Memory B cell (primary cell): ENCODE data around the gene CYB561D1.

Experiments
- ATAC-seq: fragments of 150-1000 bp; cut with Tn5 transposase; 2 replicates; pipeline ENCODE4 v1.10.0; 2021; ENCODE audit warnings: low read depth, mild to moderate bottlenecking, moderate library complexity
- DNase-seq, 2 donors: peaks; one replicate each; pipeline ENCODE4 v3.0.0; 2022; ENCODE audit warnings: low spot score in 2 of 2
- H3K27ac Mint-ChIP-seq: one replicate; pipeline ENCODE4 v1.8.0; 2022; ENCODE audit warnings: mild to moderate bottlenecking, moderate library complexity, mixed read lengths
- H3K27me3 Mint-ChIP-seq: one replicate; pipeline ENCODE4 v1.8.0; 2022; ENCODE audit warnings: mixed read lengths
- H3K36me3 Mint-ChIP-seq: one replicate; pipeline ENCODE4 v1.8.0; 2022; ENCODE audit warnings: mild to moderate bottlenecking, mixed read lengths
- H3K4me1 Mint-ChIP-seq: one replicate; pipeline ENCODE4 v1.8.0; 2022; ENCODE audit warnings: mixed read lengths
- H3K4me3 Mint-ChIP-seq: one replicate; pipeline ENCODE4 v1.8.0; 2022; ENCODE audit warnings: mild to moderate bottlenecking, moderate library complexity, mixed read lengths
- H3K9me3 Mint-ChIP-seq: one replicate; pipeline ENCODE4 v1.8.0; 2022; ENCODE audit warnings: mixed read lengths

Gene CYB561D1

GRCh38 chr1:109517337-109517736, 23.4 kb downstream of the CYB561D1 start:
- H3K9me3 Mint-ChIP-seq = no peaks in the 10 kb centered on the region
- no peaks in the 10 kb centered on the region for H3K36me3 Mint-ChIP-seq
- ATAC-seq = no peak
- DNase-seq = no peak
- no peak overlapping the region for H3K4me3 Mint-ChIP-seq
- peaks cover 10% of the 10 kb centered on the region for H3K27me3 Mint-ChIP-seq
- no peaks in the 10 kb centered on the region for H3K4me1 Mint-ChIP-seq
- no peak overlapping the region for H3K27ac Mint-ChIP-seq

GRCh38 chr1:109521002-109521951, 27.4 kb downstream of the CYB561D1 start:
- Mint-ChIP-seq H3K9me3 (no peaks in the 10 kb centered on the region), H3K36me3 (no peaks in the 10 kb centered on the region), H3K27ac (no peak overlapping the region), H3K27me3 (peaks cover 8% of the 10 kb centered on the region), H3K4me1 (no peaks in the 10 kb centered on the region), H3K4me3 (no peak overlapping the region)
- DNase-seq (no peak), ATAC-seq (no peak)

GRCh38 chr1:109522026-109522425, 28.1 kb downstream of the CYB561D1 start:
- peaks cover 7% of the 10 kb centered on the region for H3K27me3 Mint-ChIP-seq
- H3K27ac Mint-ChIP-seq = no peak overlapping the region
- DNase-seq (no peak), ATAC-seq (no peak)
- H3K4me3 Mint-ChIP-seq = no peak overlapping the region
- no peaks in the 10 kb centered on the region for H3K9me3 Mint-ChIP-seq
- no peaks in the 10 kb centered on the region for H3K4me1 Mint-ChIP-seq
- no peaks in the 10 kb centered on the region for H3K36me3 Mint-ChIP-seq

GRCh38 chr1:109523706-109524105, 29.8 kb downstream of the CYB561D1 start:
- peaks cover 9% of the 10 kb centered on the region for H3K27me3 Mint-ChIP-seq
- no peak overlapping the region for H3K27ac Mint-ChIP-seq

GRCh38 chr1:109527098-109527811, 33.4 kb downstream of the CYB561D1 start:
- H3K36me3 Mint-ChIP-seq = no peaks in the 10 kb centered on the region
- H3K27ac Mint-ChIP-seq = no peak overlapping the region
- H3K4me3 Mint-ChIP-seq = no peak overlapping the region
- no peaks in the 10 kb centered on the region for H3K4me1 Mint-ChIP-seq
- ATAC-seq = peak; percentile 68
- peaks cover 6% of the 10 kb centered on the region for H3K27me3 Mint-ChIP-seq
- no peaks in the 10 kb centered on the region for H3K9me3 Mint-ChIP-seq
- no peak for DNase-seq

More at GRCh38 chr1:109523706-109524105, 29.8 kb downstream of the CYB561D1 start:
- DNase-seq (no peak), ATAC-seq (no peak)
- H3K4me3 Mint-ChIP-seq = no peak overlapping the region
- no peaks in the 10 kb centered on the region for H3K9me3 Mint-ChIP-seq
- H3K4me1 Mint-ChIP-seq = no peaks in the 10 kb centered on the region
- H3K36me3 Mint-ChIP-seq = no peaks in the 10 kb centered on the region

- Mint-ChIP-seq H3K27me3 (peaks cover 6% of the 10 kb centered on the region), H3K9me3 (no peaks in the 10 kb centered on the region), H3K36me3 (no peaks in the 10 kb centered on the region), H3K27ac (no peak overlapping the region), H3K4me3 (no peak overlapping the region), H3K4me1 (peaks cover 3% of the 10 kb centered on the region)
- DNase-seq (no peak), ATAC-seq (no peak)
These were observed 34.2 kb downstream of the CYB561D1 start for GRCh38 chr1:109527846-109528695.

- Mint-ChIP-seq H3K27ac (no peak overlapping the region), H3K27me3 (peaks cover 6% of the 10 kb centered on the region), H3K36me3 (no peaks in the 10 kb centered on the region), H3K9me3 (no peaks in the 10 kb centered on the region), H3K4me3 (no peak overlapping the region), H3K4me1 (peaks cover 3% of the 10 kb centered on the region)
- ATAC-seq (no peak), DNase-seq (no peak)
These were observed 34.8 kb downstream of the CYB561D1 start for GRCh38 chr1:109528712-109529111.

GRCh38 chr1:109529881-109530456, 36.1 kb downstream of the CYB561D1 start:
- ATAC-seq = no peak
- Mint-ChIP-seq H3K4me1 (peaks cover 3% of the 10 kb centered on the region), H3K4me3 (no peak overlapping the region), H3K9me3 (no peaks in the 10 kb centered on the region), H3K27me3 (peaks cover 6% of the 10 kb centered on the region), H3K36me3 (no peaks in the 10 kb centered on the region), H3K27ac (no peak overlapping the region)
- no peak for DNase-seq

- Mint-ChIP-seq H3K9me3 (no peaks in the 10 kb centered on the region), H3K4me3 (peak overlapping the region; percentile 22), H3K27ac (no peak overlapping the region), H3K4me1 (peaks cover 3% of the 10 kb centered on the region), H3K27me3 (peaks cover 4% of the 10 kb centered on the region), H3K36me3 (no peaks in the 10 kb centered on the region)
- no peak for DNase-seq
- ATAC-seq = no peak
These were observed 36.7 kb downstream of the CYB561D1 start for GRCh38 chr1:109530457-109531087.

- Mint-ChIP-seq H3K36me3 (no peaks in the 10 kb centered on the region), H3K9me3 (no peaks in the 10 kb centered on the region), H3K4me3 (peak overlapping the region; percentile 27), H3K4me1 (peaks cover 3% of the 10 kb centered on the region), H3K27ac (no peak overlapping the region), H3K27me3 (peaks cover 2% of the 10 kb centered on the region)
- DNase-seq (no peak), ATAC-seq (no peak)
These were observed 37.5 kb downstream of the CYB561D1 start for GRCh38 chr1:109531380-109531779.

- Mint-ChIP-seq H3K36me3 (no peaks in the 10 kb centered on the region), H3K9me3 (no peaks in the 10 kb centered on the region), H3K27ac (no peak overlapping the region), H3K4me1 (peaks cover 3% of the 10 kb centered on the region), H3K27me3 (peaks cover 2% of the 10 kb centered on the region), H3K4me3 (peak overlapping the region; percentile 77)
- DNase-seq (no peak), ATAC-seq (no peak)
These were observed 38.0 kb downstream of the CYB561D1 start for GRCh38 chr1:109531826-109532364.

GRCh38 chr1:109532365-109533136, 38.7 kb downstream of the CYB561D1 start:
- Mint-ChIP-seq H3K27ac (peak overlapping the region; percentile 21), H3K4me3 (peak overlapping the region; percentile 77), H3K4me1 (peaks cover 3% of the 10 kb centered on the region), H3K36me3 (no peaks in the 10 kb centered on the region), H3K9me3 (no peaks in the 10 kb centered on the region), H3K27me3 (peaks cover 2% of the 10 kb centered on the region)
- DNase-seq = peak; percentile 90 to 92
- ATAC-seq = peak; percentile 86
